Stomach (tissue), 9 donors: ENCODE results near the gene HSPB9. TPM values are rescaled to one million over a fixed set of nuclear protein-coding genes. Genes with fewer than 3 reads are reported as not detected.
A peak's percentile ranks its signal among the peaks of the same experiment; 100 is the strongest.

Experiments used
- DNase-seq, 2 donors: peaks; one replicate each; pipeline versions ENCODE4 v3.0.0 to v3.0.0-alpha.2; 2013 to 2019
- H3K27ac ChIP-seq, 5 donors: fragments of 200-600 bp in 4 of 5; sonication (generic) in 4 of 5; one replicate each; pipeline ENCODE4 v1.5.1; 2013 to 2019; ENCODE audit warnings: mild to moderate bottlenecking in 1 of 5, moderate library complexity in 1 of 5
- H3K27me3 ChIP-seq, 3 donors: fragments of 200-600 bp; sonication (generic); one replicate each; pipeline ENCODE4 v1.5.1; 2017 to 2019; ENCODE audit warnings: mixed run types in 1 of 3
- H3K36me3 ChIP-seq, 4 donors: fragments of 200-600 bp; sonication (generic); 1 replicate in 3 of 4; 2 replicates in 1 of 4; pipeline ENCODE4 v1.5.1; 2016 to 2019
- H3K4me1 ChIP-seq, 4 donors: fragments of 200-600 bp; sonication (generic); one replicate each; pipeline ENCODE4 v1.5.1; 2016 to 2019
- H3K4me3 ChIP-seq, 4 donors: fragments of 200-600 bp; sonication (generic) in 3 of 4; one replicate each; pipeline ENCODE4 v1.5.1; 2016 to 2019; ENCODE audit warnings: mild to moderate bottlenecking in 1 of 4
- H3K9me3 ChIP-seq, 4 donors: fragments of 200-600 bp; sonication (generic); one replicate each; pipeline ENCODE4 v1.5.1; 2016 to 2019
- CTCF ChIP-seq, 7 experiments: fragments of 450-650 bp in 4 of 7; fragments of 200-600 bp in 3 of 7; sonication (generic) in 3 of 7; IDR thresholded peaks; one replicate each; pipeline ENCODE4 v1.5.1; 2016 to 2019; ENCODE audit warnings: antibody characterized with exemption in 7 of 7, control low read depth in 2 of 7, mild to moderate bottlenecking in 1 of 7
- EP300 ChIP-seq: sonication (generic); formaldehyde crosslinking; IDR thresholded peaks from one replicate; pipeline ENCODE4 v1.6.1; 2017; ENCODE audit warnings: antibody characterized with exemption
- POLR2A ChIP-seq, 4 donors: fragments of 450-650 bp; IDR thresholded peaks; one replicate each; pipeline ENCODE4 v1.6.1; 2016; ENCODE audit warnings: antibody characterized with exemption in 4 of 4, control low read depth in 2 of 4, mild to moderate bottlenecking in 1 of 4, moderate library complexity in 1 of 4
- POLR2AphosphoS5 ChIP-seq, 3 donors: sonication (generic); formaldehyde crosslinking; IDR thresholded peaks; one replicate each; pipeline ENCODE4 v1.6.1; 2016; ENCODE audit warnings: antibody characterized with exemption in 3 of 3
- WGBS, 5 donors: extraction: QIAGEN DNeasy Blood & Tissue Kit in 3 of 5; methylation state at CpG; one replicate each; pipeline versions ENCODE4 v1.1.5 to v1.1.7; 2013 to 2018; 5-methylcytosine and 5-hydroxymethylcytosine counted together
- intact Hi-C: fragments of 100-400 bp; cut with DNase I; formaldehyde crosslinking; loops from one replicate; pipeline ENCODE4 v1.15.1; 2023; ENCODE audit warnings: low total_unique reads
- polyA plus RNA-seq, 3 donors: library from polyadenylated mRNA; stranded (reverse); fragments of 200-250 nt; gene quantifications; one replicate each; pipeline ENCODE4 v1.2.3, GENCODE V29; 2013
- total RNA-seq, 5 donors: library from RNA; depleted of rRNA; stranded (reverse); fragments of >200 nt; gene quantifications; one replicate each; pipeline versions ENCODE4 v1.1.0 to v1.2.3, GENCODE V29; 2014 to 2016
- donor health status: healthy with polysubstance abuse.
- donor health status: Bipolar disorder and iron deficiency.
- donor health status: healthy.

HSPB9 gene
- total and polyA plus RNA-seq, 8 donors, result 0.25 to 0.61 (median 0.35) TPM; not detected in 5

- peaks cover 18 to 41% (median 36%) of the 10 kb centered on the region in 4 donors for H3K4me1 ChIP-seq
- no peaks in the 10 kb centered on the region for H3K9me3 ChIP-seq
- H3K27ac ChIP-seq, result peak overlapping the region in 2 of 5 donors; percentile 92 to 94
- no peak for DNase-seq
- peak overlapping the region in 1 of 4 donors; percentile 61 for H3K4me3 ChIP-seq
- H3K27me3 ChIP-seq, result no peaks in the 10 kb centered on the region
- no peak for TF ChIP-seq POLR2AphosphoS5 (IDR thresholded peaks at IDR 0.05)
- TF ChIP-seq POLR2A (IDR thresholded peaks at IDR 0.05), result no peak
- TF ChIP-seq EP300, result no peak
- no peak for TF ChIP-seq CTCF (IDR thresholded peaks at IDR 0.05)
- H3K36me3 ChIP-seq, result peaks cover 0 to 53% (median 41%) of the 10 kb centered on the region in 4 donors
- intact Hi-C loops, result loop anchor here (5.0 kb wide), 1 partner anchor 88 kb away; the partner anchor contains the start of gene NKIRAS2
- 89 to 92% (median 90%) methylated on average over 18 of the region's 18 CpGs for WGBS, 5 donors
Observed at GRCh38 chr17:42110301-42111264, 12.0 kb upstream of the HSPB9 start.

GRCh38 chr17:42111265-42111636 is 11.4 kb upstream of the HSPB9 start:
- 80 to 92% (median 90%) methylated on average over 10 to 11 of the region's 11 CpGs for WGBS, 5 donors
- no peak for TF ChIP-seq POLR2A (IDR thresholded peaks at IDR 0.05)
- no peak for TF ChIP-seq POLR2AphosphoS5 (IDR thresholded peaks at IDR 0.05)
- TF ChIP-seq CTCF (IDR thresholded peaks at IDR 0.05), result no peak
- TF ChIP-seq EP300, result no peak
- Histone ChIP-seq H3K27me3 (no peaks in the 10 kb centered on the region), H3K4me1 (peaks cover 18 to 41% (median 36%) of the 10 kb centered on the region in 4 donors), H3K4me3 (peak overlapping the region; percentile 53 to 65 (median 60)), H3K9me3 (no peaks in the 10 kb centered on the region), H3K36me3 (peaks cover 4 to 55% (median 45%) of the 10 kb centered on the region in 4 donors), H3K27ac (peak overlapping the region in 4 of 5 donors; percentile 92 to 96 (median 93))
- no peak for DNase-seq
- intact Hi-C loops, result loop anchor here (5.0 kb wide), 1 partner anchor 89 kb away; the partner anchor contains the start of gene NKIRAS2

- peaks cover 5 to 55% (median 43%) of the 10 kb centered on the region in 4 donors for H3K36me3 ChIP-seq
- DNase-seq, result peak; percentile 47 to 72
- no peaks in the 10 kb centered on the region for H3K27me3 ChIP-seq
- peaks cover 18 to 48% (median 38%) of the 10 kb centered on the region in 4 donors for H3K4me1 ChIP-seq
- intact Hi-C loops, result loop anchor here (5.0 kb wide), 1 partner anchor 90 kb away; the partner anchor contains the start of gene NKIRAS2
- peak overlapping the region; percentile 53 to 65 (median 60) for H3K4me3 ChIP-seq
- TF ChIP-seq POLR2AphosphoS5 (IDR thresholded peaks at IDR 0.05) (no peak), CTCF (IDR thresholded peaks at IDR 0.05) (no peak), EP300 (no peak), POLR2A (IDR thresholded peaks at IDR 0.05) (no peak)
- peak overlapping the region; percentile 92 to 96 (median 92) for H3K27ac ChIP-seq
- WGBS, 5 donors, result 3 to 15% (median 7%) methylated on average over 6 to 12 of the region's 12 CpGs
- H3K9me3 ChIP-seq, result no peaks in the 10 kb centered on the region
Observed at GRCh38 chr17:42111871-42112551, 10.6 kb upstream of the HSPB9 start.
